CD4-positive, alpha-beta T cell treated with Interleukin-4 for 4 hours (primary cell): ENCODE results near the gene ZNF124.

Experiments
- DNase-seq: peaks from one replicate; pipeline ENCODE4 v3.0.0-alpha.2; 2020

The ZNF124 gene

GRCh38 chr1:247111700-247112478, 59.9 kb downstream of the ZNF124 start:
- DNase-seq, result no peak

- no peak for DNase-seq
Measured at GRCh38 chr1:247111259-247111699, 60.5 kb downstream of the ZNF124 start.

- DNase-seq, result peak; percentile 6
Measured at GRCh38 chr1:247110627-247111258, 61.1 kb downstream of the ZNF124 start.

DNA sequence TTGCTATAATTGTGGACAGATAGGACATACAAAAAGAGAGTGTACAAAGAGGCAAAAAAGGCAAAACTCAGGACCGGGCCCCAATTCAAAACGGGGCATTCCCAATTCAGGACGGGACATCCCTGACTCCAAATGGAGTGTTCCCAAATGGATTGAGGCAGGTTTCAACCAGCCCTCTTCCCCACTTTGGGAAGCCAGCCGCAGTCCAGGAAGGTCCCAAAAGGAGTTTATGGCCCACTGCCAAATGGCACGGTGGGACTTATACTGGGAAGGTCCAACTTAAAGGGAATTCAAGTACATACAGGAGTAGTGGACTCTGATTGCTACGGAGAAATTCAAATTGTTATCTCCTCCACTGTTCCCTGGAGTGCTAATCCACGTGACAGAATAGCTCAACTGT, 64.1 kb downstream of the ZNF124 start:
- no peak for DNase-seq

DNA sequence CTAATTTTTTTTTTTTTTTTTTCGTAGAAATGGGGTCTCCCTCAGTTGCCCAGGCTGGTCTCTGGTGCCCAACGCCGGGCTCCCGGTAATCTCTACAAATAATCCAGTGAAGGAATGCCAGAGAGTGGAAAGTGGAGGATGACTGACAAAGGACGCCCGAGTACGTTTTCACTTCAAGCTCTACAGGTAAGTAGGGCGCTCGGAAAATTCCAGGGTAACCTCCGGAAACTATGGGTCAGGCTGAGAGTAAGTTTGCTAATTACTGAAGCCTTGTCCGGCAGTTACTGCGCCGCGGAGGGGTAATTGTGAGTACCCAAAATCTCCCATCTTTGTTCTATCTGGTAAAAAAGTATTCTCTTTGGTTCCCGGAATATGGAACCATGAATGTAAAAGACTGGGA, 65.9 kb downstream of the ZNF124 start:
- DNase-seq, result no peak
